Activated CD4-positive, alpha-beta T cell treated with anti-CD3 and anti-CD28 coated beads, Interleukin-10, Interleukin-2, amounts not matched to agents 100 ng/mL and 50 ng/mL, durations not matched to agents 16 hours and 8 hours (primary cell): ENCODE results near the gene KANSL1L.

Experiments used
- DNase-seq: peaks from one replicate; pipeline ENCODE4 v3.0.0-alpha.2; 2020

KANSL1L gene

GRCh38 chr2:209988010-209988409, 183.2 kb downstream of the KANSL1L start:
- no peak for DNase-seq

GRCh38 chr2:209986415-209986814, 184.8 kb downstream of the KANSL1L start:
- DNase-seq, result no peak

- DNase-seq, result no peak
Measured at GRCh38 chr2:209985874-209986273, 185.3 kb downstream of the KANSL1L start.

GRCh38 chr2:209984291-209984690, 186.9 kb downstream of the KANSL1L start:
- DNase-seq, result no peak

- DNase-seq, result peak; percentile 18
Measured at GRCh38 chr2:209977386-209978239, 193.6 kb downstream of the KANSL1L start.

- no peak for DNase-seq
Measured at GRCh38 chr2:209976698-209977385, 194.4 kb downstream of the KANSL1L start.

- no peak for DNase-seq
Measured at GRCh38 chr2:209974576-209974975, 196.6 kb downstream of the KANSL1L start.

- DNase-seq, result no peak
Measured at GRCh38 chr2:209973328-209973727, 197.9 kb downstream of the KANSL1L start.
